Panc1 (cell line): ENCODE results near the gene CAPS. TPM values are rescaled to one million over a fixed set of nuclear protein-coding genes. Genes with fewer than 3 reads are reported as not detected.

ENCODE experiments used
- ATAC-seq: fragments of 200-7000 bp; cut with Tn5 transposase; 2 replicates; pipeline ENCODE4 v1.9.1; 2020; ENCODE audit warnings: mild to moderate bottlenecking, moderate library complexity
- BruUV-seq: library from RNA; stranded (reverse); fragments of 400-500 nt; replicated peaks from 2 replicates; lab custom pipeline; 2021; lab: Mats Ljungman, UMichigan
- CTCF ChIA-PET: fragments of 300-600 bp; sonication (Branson Sonifier 250); formaldehyde crosslinking; loops from one replicate; lab custom pipeline; 2022; ENCODE audit warnings: antibody characterized with exemption; lab: Charles Lee
- POLR2A ChIA-PET: fragments of 300-600 bp; sonication (Branson Sonifier 250); formaldehyde crosslinking; loops from one replicate; lab custom pipeline; 2022; ENCODE audit warnings: antibody characterized with exemption; lab: Charles Lee
- DNase-seq: peaks from one replicate; pipeline ENCODE4 v3.0.0-alpha.2; 2010; ENCODE audit warnings: low read depth, low spot score
- H3K27ac ChIP-seq: 2 replicates; pipeline ENCODE4 v1.5.1; 2011; ENCODE audit warnings: mild to moderate bottlenecking, low read length, inconsistent platforms
- H3K27me3 ChIP-seq: fragments of 200-500 bp; sonication (Bioruptor generic); 2 replicates; pipeline ENCODE4 v1.6.0; 2014; ENCODE audit warnings: low read length, inconsistent platforms; ENCODE audit not compliant: control insufficient read depth, insufficient read depth
- H3K36me3 ChIP-seq: fragments of 200-500 bp; sonication (Bioruptor generic); 2 replicates; pipeline ENCODE4 v1.5.1; 2014; ENCODE audit warnings: inconsistent platforms, mild to moderate bottlenecking, low read length, moderate library complexity; ENCODE audit not compliant: control insufficient read depth, insufficient read depth
- H3K4me1 ChIP-seq: 2 replicates; pipeline ENCODE4 v1.5.1; 2011; ENCODE audit warnings: inconsistent platforms, mild to moderate bottlenecking, low read length, moderate library complexity; ENCODE audit not compliant: control insufficient read depth, insufficient read depth
- H3K4me3 ChIP-seq, 2 experiments: 2 replicates each; pipeline ENCODE4 v1.5.1; 2011 to 2012; ENCODE audit warnings: low read depth in 2 of 2, low read length in 2 of 2, mild to moderate bottlenecking in 2 of 2, inconsistent platforms in 1 of 2, moderate library complexity in 1 of 2
- H3K9me3 ChIP-seq: fragments of 200-500 bp; sonication (Bioruptor generic); 2 replicates; pipeline ENCODE4 v1.5.1; 2014; ENCODE audit warnings: low read depth, mild to moderate bottlenecking, inconsistent platforms, low read length, moderate library complexity; ENCODE audit not compliant: control insufficient read depth, insufficient read depth
- POLR2AphosphoS5 ChIP-seq: IDR thresholded peaks from 2 replicates; pipeline ENCODE4 v1.6.1; 2012; ENCODE audit warnings: mild to moderate bottlenecking, low read depth, low read length, moderate library complexity
- SIN3A ChIP-seq: IDR thresholded peaks from 2 replicates; pipeline ENCODE4 v1.6.1; 2012; ENCODE audit warnings: low read depth, mild to moderate bottlenecking, low read length, moderate library complexity, borderline replicate concordance; ENCODE audit not compliant: insufficient read depth
- TCF7L2 ChIP-seq: IDR thresholded peaks from 2 replicates; pipeline ENCODE4 v1.6.1; 2011; ENCODE audit warnings: mild to moderate bottlenecking, low read depth, low read length, inconsistent platforms
- in situ Hi-C: cut with HindIII; loops from 2 replicates; pipeline ENCODE4 v1.10.0; 2016; ENCODE audit warnings: low sequenced_read_pairs, low pct_unique_long_range_greater_than_20kb
- intact Hi-C: fragments of 100-400 bp; cut with micrococcal nuclease; formaldehyde crosslinking; loops from one replicate; pipeline ENCODE4 v1.10.0; 2022; ENCODE audit not compliant: unreplicated experiment
- total RNA-seq: library from RNA; stranded (reverse); gene quantifications from one replicate; pipeline ENCODE4 v1.2.1, GENCODE V29; 2021; ENCODE audit not compliant: unreplicated experiment
- TF ChIP-seq, protein P1 (sequence below): fragments of 450-650 bp; IDR thresholded peaks from 2 replicates; pipeline ENCODE4 v1.5.1; 2017; ENCODE audit warnings: mild to moderate bottlenecking
- TF ChIP-seq, protein P2 (sequence below), 2 experiments: IDR thresholded peaks; 2 replicates each; pipeline ENCODE4 v1.6.1; 2011 to 2012; ENCODE audit warnings: low read depth in 2 of 2, control low read depth in 1 of 2, low read length in 1 of 2, mild to moderate bottlenecking in 1 of 2, moderate library complexity in 1 of 2; ENCODE audit not compliant: insufficient read depth in 1 of 2

CAPS gene
- total RNA-seq, 1 experiment from 2014 or later: 9.2 TPM

DNA sequence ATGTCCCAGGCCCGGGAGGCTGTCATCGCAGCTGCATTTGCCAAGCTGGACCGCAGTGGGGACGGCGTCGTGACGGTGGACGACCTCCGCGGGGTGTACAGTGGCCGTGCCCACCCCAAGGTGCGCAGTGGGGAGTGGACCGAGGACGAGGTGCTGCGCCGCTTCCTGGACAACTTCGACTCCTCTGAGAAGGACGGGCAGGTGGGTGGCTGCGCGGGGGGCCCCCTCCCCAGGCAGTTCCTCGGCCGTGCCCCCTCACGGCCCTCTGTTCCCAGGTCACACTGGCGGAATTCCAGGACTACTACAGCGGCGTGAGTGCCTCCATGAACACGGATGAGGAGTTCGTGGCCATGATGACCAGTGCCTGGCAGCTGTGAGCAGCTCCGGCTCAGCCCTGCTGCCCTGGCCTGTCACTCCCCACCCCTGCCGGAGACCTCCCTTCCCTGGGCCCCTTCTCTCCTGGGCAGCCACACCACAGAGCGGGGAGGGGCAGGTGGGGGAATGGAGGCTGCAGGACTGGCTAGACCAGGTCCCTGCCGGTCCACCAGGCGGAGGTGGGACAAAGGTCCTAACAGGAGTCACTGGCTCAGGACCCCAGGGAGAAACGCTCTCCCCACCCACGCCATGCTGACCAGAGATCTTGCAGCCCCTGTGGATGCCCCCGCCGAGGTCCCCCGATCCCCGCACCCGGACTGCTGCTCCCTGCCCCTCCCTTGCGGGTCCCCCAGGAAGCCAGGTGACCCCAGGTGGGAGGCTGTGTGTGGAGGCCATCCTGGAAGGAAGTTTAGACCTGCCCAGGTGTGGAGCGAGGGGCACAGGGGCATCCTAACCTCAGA, 1.1 kb downstream of the CAPS start:
- DNase-seq (no peak), ATAC-seq (no peak)
- in situ Hi-C loops (no loop called here), intact Hi-C loops (no loop called here)
- Histone ChIP-seq H3K27ac (no peak overlapping the region), H3K27me3 (no peaks in the 10 kb centered on the region), H3K36me3 (no peaks in the 10 kb centered on the region), H3K4me3 (no peak overlapping the region), H3K9me3 (no peaks in the 10 kb centered on the region), H3K4me1 (peaks cover 7% of the 10 kb centered on the region)
- POLR2A ChIA-PET: no interaction called here
- TF ChIP-seq POLR2AphosphoS5 (no peak), TCF7L2 (no peak), SIN3A (no peak)
- TF ChIP-seq, protein P1, sequence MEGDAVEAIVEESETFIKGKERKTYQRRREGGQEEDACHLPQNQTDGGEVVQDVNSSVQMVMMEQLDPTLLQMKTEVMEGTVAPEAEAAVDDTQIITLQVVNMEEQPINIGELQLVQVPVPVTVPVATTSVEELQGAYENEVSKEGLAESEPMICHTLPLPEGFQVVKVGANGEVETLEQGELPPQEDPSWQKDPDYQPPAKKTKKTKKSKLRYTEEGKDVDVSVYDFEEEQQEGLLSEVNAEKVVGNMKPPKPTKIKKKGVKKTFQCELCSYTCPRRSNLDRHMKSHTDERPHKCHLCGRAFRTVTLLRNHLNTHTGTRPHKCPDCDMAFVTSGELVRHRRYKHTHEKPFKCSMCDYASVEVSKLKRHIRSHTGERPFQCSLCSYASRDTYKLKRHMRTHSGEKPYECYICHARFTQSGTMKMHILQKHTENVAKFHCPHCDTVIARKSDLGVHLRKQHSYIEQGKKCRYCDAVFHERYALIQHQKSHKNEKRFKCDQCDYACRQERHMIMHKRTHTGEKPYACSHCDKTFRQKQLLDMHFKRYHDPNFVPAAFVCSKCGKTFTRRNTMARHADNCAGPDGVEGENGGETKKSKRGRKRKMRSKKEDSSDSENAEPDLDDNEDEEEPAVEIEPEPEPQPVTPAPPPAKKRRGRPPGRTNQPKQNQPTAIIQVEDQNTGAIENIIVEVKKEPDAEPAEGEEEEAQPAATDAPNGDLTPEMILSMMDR: no peak
- TF ChIP-seq, protein P2, sequence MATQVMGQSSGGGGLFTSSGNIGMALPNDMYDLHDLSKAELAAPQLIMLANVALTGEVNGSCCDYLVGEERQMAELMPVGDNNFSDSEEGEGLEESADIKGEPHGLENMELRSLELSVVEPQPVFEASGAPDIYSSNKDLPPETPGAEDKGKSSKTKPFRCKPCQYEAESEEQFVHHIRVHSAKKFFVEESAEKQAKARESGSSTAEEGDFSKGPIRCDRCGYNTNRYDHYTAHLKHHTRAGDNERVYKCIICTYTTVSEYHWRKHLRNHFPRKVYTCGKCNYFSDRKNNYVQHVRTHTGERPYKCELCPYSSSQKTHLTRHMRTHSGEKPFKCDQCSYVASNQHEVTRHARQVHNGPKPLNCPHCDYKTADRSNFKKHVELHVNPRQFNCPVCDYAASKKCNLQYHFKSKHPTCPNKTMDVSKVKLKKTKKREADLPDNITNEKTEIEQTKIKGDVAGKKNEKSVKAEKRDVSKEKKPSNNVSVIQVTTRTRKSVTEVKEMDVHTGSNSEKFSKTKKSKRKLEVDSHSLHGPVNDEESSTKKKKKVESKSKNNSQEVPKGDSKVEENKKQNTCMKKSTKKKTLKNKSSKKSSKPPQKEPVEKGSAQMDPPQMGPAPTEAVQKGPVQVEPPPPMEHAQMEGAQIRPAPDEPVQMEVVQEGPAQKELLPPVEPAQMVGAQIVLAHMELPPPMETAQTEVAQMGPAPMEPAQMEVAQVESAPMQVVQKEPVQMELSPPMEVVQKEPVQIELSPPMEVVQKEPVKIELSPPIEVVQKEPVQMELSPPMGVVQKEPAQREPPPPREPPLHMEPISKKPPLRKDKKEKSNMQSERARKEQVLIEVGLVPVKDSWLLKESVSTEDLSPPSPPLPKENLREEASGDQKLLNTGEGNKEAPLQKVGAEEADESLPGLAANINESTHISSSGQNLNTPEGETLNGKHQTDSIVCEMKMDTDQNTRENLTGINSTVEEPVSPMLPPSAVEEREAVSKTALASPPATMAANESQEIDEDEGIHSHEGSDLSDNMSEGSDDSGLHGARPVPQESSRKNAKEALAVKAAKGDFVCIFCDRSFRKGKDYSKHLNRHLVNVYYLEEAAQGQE (IDR thresholded peaks at IDR 0.05; ENCODE audit: insufficient read depth in 1 of 2, low read depth in 2 of 2, low read length in 1 of 2): no peak
- BruUV-seq: no TSS peak
- CTCF ChIA-PET: no interaction called here

DNA sequence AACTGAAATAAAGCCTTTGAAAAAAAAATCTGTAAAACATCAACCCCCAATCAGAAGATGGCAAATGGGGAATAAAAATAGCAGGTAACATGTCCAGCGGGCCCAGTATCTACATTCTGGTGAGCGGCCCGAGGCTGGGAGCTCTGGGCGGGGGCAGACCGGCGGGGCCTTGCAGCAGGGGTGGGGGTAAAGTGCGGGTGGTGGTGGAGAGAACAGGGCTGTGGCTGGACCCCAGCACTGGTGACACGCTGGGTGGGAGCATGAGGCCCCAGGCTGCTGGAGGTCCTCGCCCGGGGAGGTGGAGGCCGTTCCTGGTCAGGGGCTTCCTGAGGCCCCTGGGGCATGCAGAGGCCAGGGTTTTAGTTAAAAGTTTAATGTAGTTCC, 1.7 kb downstream of the CAPS start:
- intact Hi-C loops: no loop called here
- Histone ChIP-seq H3K27ac (no peak overlapping the region), H3K9me3 (no peaks in the 10 kb centered on the region), H3K4me3 (no peak overlapping the region), H3K27me3 (no peaks in the 10 kb centered on the region), H3K36me3 (no peaks in the 10 kb centered on the region), H3K4me1 (peaks cover 7% of the 10 kb centered on the region)
- CTCF ChIA-PET: no interaction called here
- POLR2A ChIA-PET: no interaction called here
- in situ Hi-C loops: no loop called here
- DNase-seq (no peak), ATAC-seq (no peak)
- BruUV-seq: no TSS peak
- TF ChIP-seq SIN3A: no peak
- TF ChIP-seq, protein P1: no peak
- TF ChIP-seq, protein P2 (IDR thresholded peaks at IDR 0.05; ENCODE audit: insufficient read depth in 1 of 2, low read depth in 2 of 2, low read length in 1 of 2): no peak
- no peak for TF ChIP-seq TCF7L2
- TF ChIP-seq POLR2AphosphoS5: no peak
